Left renal pelvis (tissue), 4 donors: Measurements from ENCODE around the gene LPCAT3. TPM values are rescaled to one million over a fixed set of nuclear protein-coding genes. Genes with fewer than 3 reads are reported as not detected.
"Not testable (repeated sequence)": the region's sequence is repeated elsewhere in the genome, so short reads cannot be mapped to it uniquely, and the experiment has no call there.

ENCODE experiments used
- DNase-seq, 4 donors: peaks; one replicate each; pipeline ENCODE4 v3.0.0-alpha.2; 2013; ENCODE audit warnings: low read depth in 4 of 4, low spot score in 3 of 4
- polyA plus RNA-seq, 4 donors: library from polyadenylated mRNA; unstranded; fragments of 120-200 nt; gene quantifications; one replicate each; pipeline ENCODE4 v1.2.1, GENCODE V29; 2013; ENCODE audit not compliant: insufficient read length in 4 of 4

The LPCAT3 gene
- polyA plus RNA-seq, 4 donors = 33.8 to 67.5 (median 57.9) TPM

- no peak for DNase-seq
Observed at GRCh38 chr12:7038591-7038990, 20.3 kb upstream of the LPCAT3 start.

GRCh38 chr12:7037411-7037810 lies 19.1 kb upstream of the LPCAT3 start:
- DNase-seq = not testable (repeated sequence)

- no peak for DNase-seq
Observed at GRCh38 chr12:7035463-7035862, 17.2 kb upstream of the LPCAT3 start.

GRCh38 chr12:7034464-7034863 lies 16.2 kb upstream of the LPCAT3 start:
- DNase-seq = no peak

GRCh38 chr12:7032990-7033389 lies 14.7 kb upstream of the LPCAT3 start:
- DNase-seq = no peak

- no peak for DNase-seq
Observed at GRCh38 chr12:7031306-7031705, 13.0 kb upstream of the LPCAT3 start.

GRCh38 chr12:7026854-7027253 lies 8.6 kb upstream of the LPCAT3 start:
- no peak for DNase-seq

- no peak for DNase-seq
Observed at GRCh38 chr12:7023114-7023513, 4.8 kb upstream of the LPCAT3 start.

- no peak for DNase-seq
Observed at GRCh38 chr12:7021956-7022355, 3.7 kb upstream of the LPCAT3 start.

GRCh38 chr12:7019043-7019569 lies 830 bp upstream of the LPCAT3 start:
- DNase-seq = no peak

GRCh38 chr12:7017870-7018349 lies 366 bp downstream of the LPCAT3 start:
- DNase-seq = no peak

GRCh38 chr12:7016958-7017571 lies 1.2 kb downstream of the LPCAT3 start:
- no peak for DNase-seq

- DNase-seq = no peak
Observed at GRCh38 chr12:7015555-7016370, 2.5 kb downstream of the LPCAT3 start.

- DNase-seq = no peak
Observed at GRCh38 chr12:7013101-7013500, 5.2 kb downstream of the LPCAT3 start.

- DNase-seq = no peak
Observed at GRCh38 chr12:7012024-7012607, 6.2 kb downstream of the LPCAT3 start.

GRCh38 chr12:7011398-7011797 lies 6.9 kb downstream of the LPCAT3 start:
- DNase-seq = not testable (repeated sequence)

- no peak for DNase-seq
Observed at GRCh38 chr12:7009512-7009911, 8.8 kb downstream of the LPCAT3 start.

- DNase-seq = no peak
Observed at GRCh38 chr12:7008864-7009263, 9.4 kb downstream of the LPCAT3 start.

GRCh38 chr12:7006639-7007038 lies 11.6 kb downstream of the LPCAT3 start:
- no peak for DNase-seq

- no peak for DNase-seq
Observed at GRCh38 chr12:7005311-7005710, 13.0 kb downstream of the LPCAT3 start.

- DNase-seq = no peak
Observed at GRCh38 chr12:7004840-7005239, 13.4 kb downstream of the LPCAT3 start.
